Upper lobe of left lung (tissue), 4 donors: ENCODE data around the gene WDR45B.

Experiments
- CTCF ChIP-seq, 6 experiments: fragments of 450-650 bp in 4 of 6; fragments of 200-600 bp in 2 of 6; sonication (generic) in 2 of 6; IDR thresholded peaks; one replicate each; pipeline ENCODE4 v1.5.1; 2016 to 2019; ENCODE audit warnings: antibody characterized with exemption in 6 of 6
- EP300 ChIP-seq, 4 donors: sonication (generic); formaldehyde crosslinking; IDR thresholded peaks; one replicate each; pipeline ENCODE4 v1.5.1; 2017; ENCODE audit warnings: antibody characterized with exemption in 4 of 4, control low read depth in 2 of 4
- POLR2A ChIP-seq, 4 donors: fragments of 450-650 bp; IDR thresholded peaks; one replicate each; pipeline ENCODE4 v1.5.1; 2016 to 2017; ENCODE audit warnings: antibody characterized with exemption in 4 of 4, mild to moderate bottlenecking in 2 of 4
- POLR2AphosphoS5 ChIP-seq, 2 donors: sonication (generic); formaldehyde crosslinking; IDR thresholded peaks; one replicate each; pipeline ENCODE4 v1.5.1; 2017; ENCODE audit warnings: antibody characterized with exemption in 2 of 2

GRCh38 chr17:82589851-82590180, 58.4 kb downstream of the WDR45B start:
- TF ChIP-seq POLR2AphosphoS5 (IDR thresholded peaks at IDR 0.05) (no peak), CTCF (IDR thresholded peaks at IDR 0.05) (no peak), EP300 (IDR thresholded peaks at IDR 0.05) (no peak), POLR2A (IDR thresholded peaks at IDR 0.05) (no peak)
